Frontal cortex (tissue), 4 donors: ENCODE results near the gene OR2T10. TPM values are rescaled to one million over a fixed set of nuclear protein-coding genes. Genes with fewer than 3 reads are reported as not detected.
A peak's percentile ranks its signal among the peaks of the same experiment; 100 is the strongest.
"Not testable (repeated sequence)": the region's sequence is repeated elsewhere in the genome, so short reads cannot be mapped to it uniquely, and the experiment has no call there.

Source experiments
- DNase-seq, 2 donors: peaks; one replicate each; pipeline ENCODE4 v3.0.0; 2012; ENCODE audit warnings: low spot score in 2 of 2
- FAIRE-seq: peaks from 2 replicates; lab custom pipeline; 2012; peaks lifted over from hg19 to GRCh38; lab: Jason Lieb, UNC
- total RNA-seq: library from RNA; depleted of rRNA; stranded (reverse); fragments of >200 nt; gene quantifications from one replicate; pipeline ENCODE4 v1.2.3, GENCODE V29; 2014
- donor health status: control.
- donor health status: control.
- donor health status: control.

Gene OR2T10, protein sequence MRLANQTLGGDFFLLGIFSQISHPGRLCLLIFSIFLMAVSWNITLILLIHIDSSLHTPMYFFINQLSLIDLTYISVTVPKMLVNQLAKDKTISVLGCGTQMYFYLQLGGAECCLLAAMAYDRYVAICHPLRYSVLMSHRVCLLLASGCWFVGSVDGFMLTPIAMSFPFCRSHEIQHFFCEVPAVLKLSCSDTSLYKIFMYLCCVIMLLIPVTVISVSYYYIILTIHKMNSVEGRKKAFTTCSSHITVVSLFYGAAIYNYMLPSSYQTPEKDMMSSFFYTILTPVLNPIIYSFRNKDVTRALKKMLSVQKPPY
- total RNA-seq = not detected

DNA sequence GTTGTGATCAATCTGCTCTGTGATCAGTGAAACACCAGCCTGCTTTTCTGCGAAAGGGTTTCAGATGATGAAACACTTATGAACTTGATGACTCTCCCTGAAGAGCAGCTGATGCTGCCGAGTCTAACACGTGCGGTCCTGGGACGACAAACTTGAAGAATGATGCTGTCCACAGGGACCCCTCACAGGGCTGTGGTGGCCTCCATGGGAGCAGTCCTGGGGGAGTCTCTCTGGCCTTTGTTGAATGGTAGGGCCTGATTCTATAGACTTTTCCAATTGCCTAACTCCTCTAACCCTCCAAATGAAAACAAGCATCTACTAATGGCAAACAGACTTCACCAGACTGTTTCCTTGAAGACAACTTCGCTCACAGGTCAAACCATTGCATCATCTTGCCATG is at the start of gene OR2T10:
Gene OR2T10 (minus strand): TSS at position 112 of the 400 bp plus-strand sequence. CDS start 3,932 bp downstream, outside the sequence.
- FAIRE-seq = no peak
- no peak for DNase-seq

DNA sequence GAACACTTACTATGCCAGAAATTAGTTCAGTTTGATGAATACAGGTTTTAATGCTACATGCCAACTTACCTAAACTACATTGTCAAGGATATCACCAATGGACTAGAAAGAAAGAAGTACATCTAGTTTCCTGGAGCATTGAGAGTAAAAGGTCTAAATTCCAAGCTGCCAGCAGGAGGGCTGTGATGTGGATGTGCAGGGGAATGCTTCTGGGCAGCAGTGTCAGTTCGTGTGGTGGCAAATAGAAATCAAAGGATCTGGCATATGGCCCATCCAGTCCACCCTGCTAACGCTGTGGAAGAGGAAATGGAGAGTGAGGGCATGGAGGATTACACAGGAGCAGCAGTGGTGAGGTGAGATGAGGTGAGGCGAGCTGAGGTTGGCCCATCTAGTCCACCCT is 47.7 kb upstream of the OR2T10 start, which contains the start of gene OR2T35:
Gene OR2T35 (minus strand): TSS at position 101 of the 400 bp plus-strand sequence. CDS start 6,020 bp downstream, outside the sequence.
- FAIRE-seq = not testable (repeated sequence)

DNA sequence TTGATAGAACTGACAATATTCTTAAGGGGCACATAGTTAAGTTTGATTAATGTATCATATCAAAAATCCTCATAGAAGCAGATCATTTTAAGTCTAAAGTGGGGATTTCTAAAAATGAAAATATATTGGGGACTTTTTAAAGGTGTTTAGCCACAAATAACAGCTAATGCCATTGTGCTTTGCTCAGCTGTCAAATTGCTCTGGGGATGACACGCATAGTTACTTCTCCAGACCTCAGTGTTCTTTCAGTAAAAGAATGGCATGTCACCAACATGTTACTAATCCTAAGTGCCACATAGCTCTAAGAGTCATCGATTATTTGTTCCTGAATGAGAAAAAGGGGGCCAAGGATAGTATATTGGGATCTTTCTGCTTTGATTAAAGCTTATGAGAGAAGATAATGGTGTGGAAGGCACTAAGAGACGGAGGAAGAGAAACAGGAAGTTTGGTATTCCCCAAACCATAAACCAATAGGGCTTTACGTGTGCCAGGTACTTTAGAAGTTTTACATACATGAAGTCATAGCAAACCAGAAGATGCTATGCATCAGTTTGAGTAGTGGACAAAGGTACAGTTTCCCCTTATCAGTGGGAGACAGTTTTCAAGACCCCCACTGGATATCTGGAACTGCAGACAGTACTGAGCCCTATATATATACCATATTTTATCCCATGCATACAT is 45.6 kb upstream of the OR2T10 start:
- not testable (repeated sequence) for FAIRE-seq, DNase-seq

More for the DNA sequence above, 47.7 kb upstream of the OR2T10 start, which contains the start of gene OR2T35:
- not testable (repeated sequence) for DNase-seq

DNA sequence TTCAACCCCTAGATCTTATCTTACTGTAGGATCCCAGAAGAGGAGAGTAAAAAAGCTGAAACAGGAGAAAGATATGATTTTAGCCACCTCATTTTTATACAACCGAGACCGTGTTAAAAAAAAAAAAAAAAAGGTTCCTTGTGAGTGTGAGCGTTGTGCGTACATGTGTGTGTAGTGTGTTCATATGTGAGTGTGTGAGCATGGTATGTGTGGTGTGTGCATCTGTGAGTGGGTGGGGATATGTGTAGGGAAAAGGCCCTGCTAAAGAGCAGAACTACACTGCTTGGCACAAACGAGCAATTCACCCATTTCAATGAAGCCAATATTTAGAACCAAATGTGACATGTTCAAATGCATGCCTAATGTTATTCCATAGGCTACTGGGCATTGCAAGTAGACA is 44.1 kb upstream of the OR2T10 start:
- FAIRE-seq = not testable (repeated sequence)

DNA sequence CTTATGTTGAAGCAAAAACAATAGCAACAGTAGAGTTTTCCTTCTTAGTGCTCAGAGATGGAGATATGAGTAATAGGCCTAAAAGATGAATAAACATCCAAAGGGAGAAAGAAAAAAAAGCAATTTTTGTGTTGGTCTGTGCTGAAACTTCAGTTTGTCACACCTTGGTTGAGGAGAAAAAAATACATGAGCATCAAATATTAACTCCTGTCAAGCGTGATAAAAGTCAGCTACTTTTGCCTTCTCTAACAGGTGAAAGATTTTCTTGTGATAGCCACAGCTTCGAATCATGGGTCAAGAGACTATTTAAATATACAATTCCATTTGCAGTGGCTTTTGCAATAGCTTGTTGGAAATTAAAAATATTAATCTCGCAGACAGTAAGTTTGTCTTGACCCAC is 43.4 kb upstream of the OR2T10 start:
- not testable (repeated sequence) for FAIRE-seq, DNase-seq

More for the DNA sequence above, 44.1 kb upstream of the OR2T10 start:
- not testable (repeated sequence) for DNase-seq

DNA sequence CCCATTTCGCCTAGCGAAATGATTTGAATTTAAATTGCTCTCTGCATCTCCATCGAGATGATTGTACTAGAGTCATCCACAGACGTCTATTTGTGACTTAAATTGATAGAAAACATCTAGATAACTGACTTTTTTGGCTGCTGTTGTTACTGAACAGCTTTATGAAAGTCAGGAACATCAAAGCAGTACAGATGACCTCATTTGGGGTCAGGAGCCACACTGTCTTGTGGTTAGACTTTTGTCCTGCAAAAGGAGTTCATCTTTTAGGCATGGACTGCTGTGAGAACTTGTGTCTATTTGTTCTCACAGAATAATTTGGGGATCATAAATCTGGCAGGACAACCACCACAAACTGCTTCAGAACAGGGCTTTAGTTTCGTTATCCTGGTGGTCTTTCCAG is 42.2 kb upstream of the OR2T10 start:
- DNase-seq, FAIRE-seq: not testable (repeated sequence)

DNA sequence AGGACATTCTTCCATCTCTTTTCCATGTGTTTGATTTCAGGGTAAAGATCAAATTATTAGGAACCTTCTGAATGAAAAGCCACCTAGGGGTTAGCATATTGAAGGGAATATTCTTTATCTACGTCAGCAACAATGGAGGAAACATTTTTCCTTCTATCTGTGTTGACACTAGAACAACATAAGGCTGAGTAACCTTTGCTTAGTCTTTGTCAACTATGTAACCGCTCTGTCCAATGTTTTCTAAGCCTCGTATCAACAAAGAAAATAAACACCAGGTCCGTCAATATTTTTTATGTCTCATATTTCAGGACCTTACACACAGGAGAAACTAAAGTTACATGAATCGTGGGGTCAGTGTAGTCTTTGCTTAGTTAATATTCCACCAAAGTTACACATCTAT is 39.1 kb upstream of the OR2T10 start:
- not testable (repeated sequence) for FAIRE-seq, DNase-seq

DNA sequence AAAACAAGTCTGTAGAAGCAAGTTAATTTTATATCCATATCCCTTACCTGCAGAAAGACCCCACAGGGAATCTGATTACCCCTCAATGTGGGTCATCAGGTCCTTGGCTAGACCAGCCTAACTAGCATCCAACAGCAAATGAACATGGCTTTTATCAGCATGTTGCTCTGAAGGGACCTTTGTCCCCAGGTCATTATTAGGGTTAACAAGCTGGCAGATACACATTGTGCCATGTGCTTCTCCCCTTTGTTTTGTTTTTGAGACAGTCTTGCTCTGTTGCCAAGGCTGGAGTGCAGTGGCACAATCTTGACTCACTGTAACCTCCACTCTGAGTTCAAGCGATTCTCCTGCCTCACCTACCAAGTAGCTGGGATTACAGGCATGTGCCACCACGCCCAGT is 37.5 kb upstream of the OR2T10 start, which contains the start of gene OR2T11:
Gene OR2T11 (minus strand): TSS at position 101 of the 400 bp plus-strand sequence. CDS start 7,963 bp downstream, outside the sequence.
- FAIRE-seq, DNase-seq: not testable (repeated sequence)

DNA sequence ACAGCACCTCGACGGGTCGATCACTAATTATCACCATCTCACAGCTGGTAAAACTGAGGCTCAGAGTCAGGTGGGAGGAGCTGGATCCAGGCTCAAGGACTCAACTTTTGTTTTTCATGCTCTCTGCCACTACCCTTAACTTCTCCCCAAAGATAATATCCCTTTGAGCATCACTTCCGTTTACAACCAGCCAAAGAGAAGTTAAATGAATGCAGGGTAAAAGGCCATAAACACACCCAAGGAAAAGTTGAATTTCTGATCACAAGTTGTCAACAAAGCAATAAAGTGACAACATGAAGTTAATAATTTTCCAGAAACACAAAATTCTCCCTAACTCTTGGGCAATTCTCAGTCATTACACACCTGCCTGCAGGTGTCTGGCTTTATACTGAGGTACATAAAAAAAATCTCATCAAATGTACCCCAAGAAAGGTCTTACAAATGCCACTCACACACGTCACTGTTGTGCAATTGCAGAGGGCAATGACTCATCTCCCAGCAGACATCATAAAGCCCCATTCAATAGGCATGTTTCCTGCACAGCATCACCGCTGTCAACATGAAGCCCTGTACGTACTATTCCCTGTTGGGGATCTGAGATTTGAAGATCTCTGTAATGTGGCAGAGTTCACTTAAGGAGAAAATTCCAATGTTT is 34.0 kb upstream of the OR2T10 start:
- FAIRE-seq = no peak

DNA sequence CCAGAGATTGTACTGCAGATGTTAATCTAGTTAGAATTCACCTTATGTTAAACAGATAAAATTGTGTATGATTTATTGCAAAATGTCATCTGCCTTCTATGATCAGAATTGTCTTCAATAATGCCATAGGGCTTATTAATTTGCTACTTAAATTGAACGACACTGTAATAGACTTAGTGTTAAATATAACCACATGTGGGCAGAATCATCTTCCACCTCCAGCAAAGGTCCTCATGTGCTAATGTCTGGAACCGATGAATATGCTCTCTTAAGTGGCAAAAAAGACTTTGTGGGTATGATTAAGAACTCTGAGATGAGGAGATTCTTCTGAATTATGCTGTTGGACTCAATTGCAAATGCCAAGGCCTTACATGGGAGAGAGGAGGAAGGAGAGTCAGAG is 33.1 kb upstream of the OR2T10 start:
- DNase-seq (no peak), FAIRE-seq (no peak)

More for the DNA sequence above, 34.0 kb upstream of the OR2T10 start:
- no peak for DNase-seq

DNA sequence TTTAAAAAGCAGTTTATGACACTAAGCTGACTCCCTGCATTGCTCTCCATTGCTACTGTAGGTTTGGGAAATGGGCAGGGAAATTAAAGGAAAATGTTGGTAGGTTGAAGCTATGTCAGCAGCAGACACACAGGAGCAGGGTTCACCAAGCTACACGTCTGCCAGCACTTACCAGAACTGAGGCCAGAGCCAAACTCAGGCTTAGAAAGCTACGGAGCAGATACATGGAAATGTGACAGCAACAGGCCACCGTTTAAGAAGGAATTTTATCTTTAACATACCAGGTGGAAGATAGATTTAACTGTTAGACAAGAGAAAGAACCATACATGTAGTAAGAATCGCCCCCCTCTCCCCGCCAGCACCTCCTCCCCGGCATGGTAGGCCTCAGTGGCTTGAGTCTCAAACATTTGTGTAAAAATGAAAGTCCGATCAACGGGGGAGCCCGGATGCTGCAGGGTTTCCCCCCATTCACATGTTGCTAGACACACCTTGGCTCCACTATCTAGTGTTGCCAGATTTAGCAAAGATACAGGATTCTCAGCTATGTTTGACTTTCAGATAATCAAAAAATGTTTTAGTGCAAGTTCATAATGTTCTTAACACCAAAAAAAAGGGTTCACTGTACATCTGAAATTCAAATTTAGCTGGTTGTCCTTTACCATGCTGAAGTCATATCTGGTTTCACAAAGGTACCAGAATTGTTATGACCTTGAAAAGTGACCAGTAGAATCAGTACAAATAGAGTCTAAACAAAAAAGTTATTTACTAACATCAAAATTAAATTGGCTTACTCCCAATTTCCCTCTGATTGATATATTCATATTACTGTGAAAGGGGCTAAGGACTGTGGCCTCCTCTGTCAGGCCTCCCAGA is 30.7 kb upstream of the OR2T10 start:
- FAIRE-seq (no peak), DNase-seq (no peak)

DNA sequence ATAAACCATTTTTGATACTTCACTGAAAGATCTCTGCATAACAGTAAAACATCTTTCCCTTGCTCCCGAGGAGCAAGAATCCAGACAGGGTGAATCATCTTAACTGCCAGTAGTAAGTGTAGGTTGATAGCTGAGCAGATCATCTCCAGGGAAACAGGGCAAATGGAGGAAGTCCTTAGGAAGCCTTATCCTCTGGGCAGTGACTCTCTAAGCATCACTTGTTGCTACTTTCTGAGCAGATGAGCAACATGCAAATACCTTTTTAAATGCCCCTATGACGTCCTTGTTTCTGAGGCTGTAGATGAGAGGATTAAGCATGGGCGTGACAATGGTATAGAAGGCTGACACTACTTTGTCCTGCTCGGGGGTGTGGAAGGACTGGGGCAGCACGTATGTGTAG is 28.5 kb upstream of the OR2T10 start:
- FAIRE-seq (no peak), DNase-seq (no peak)

DNA sequence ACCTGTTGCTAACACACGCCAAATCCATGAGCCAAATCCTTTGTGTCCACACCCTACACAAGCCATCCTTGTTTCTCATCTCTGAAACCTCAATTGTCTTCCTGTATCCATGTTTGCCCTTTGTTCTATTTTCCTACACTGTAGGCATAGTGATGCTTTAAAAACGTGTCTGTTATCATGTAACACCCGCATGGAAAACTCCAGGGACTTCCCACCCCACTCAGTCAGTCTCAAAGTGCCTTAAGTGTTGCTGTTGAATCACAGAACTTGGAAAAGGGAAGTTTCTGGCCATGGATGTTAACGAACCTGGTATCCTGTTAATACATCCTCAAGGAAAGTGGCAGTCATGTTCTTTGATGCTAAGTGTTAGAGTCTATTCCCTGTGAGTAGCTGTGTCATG is 27.7 kb upstream of the OR2T10 start:
- DNase-seq (no peak), FAIRE-seq (no peak)

DNA sequence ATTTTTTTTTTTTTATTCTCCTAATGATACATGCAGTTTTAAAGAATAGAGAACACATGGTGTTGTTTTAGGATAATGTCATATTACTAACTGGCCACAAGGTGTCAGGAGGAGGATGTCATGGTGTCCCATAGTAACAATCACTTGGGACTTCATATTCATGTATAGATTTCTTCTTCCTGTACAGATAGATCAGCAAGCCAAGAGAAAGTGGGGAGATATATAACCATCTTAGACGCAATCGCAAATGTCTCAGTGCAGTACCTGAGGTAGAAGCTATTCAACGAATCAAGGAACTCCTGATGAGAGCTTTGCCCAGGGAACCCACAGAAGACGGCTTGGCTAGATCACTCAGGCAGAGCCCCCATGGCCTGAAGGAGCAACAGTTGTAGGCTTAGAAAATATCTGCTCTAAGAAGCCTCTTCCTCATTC is 25.1 kb upstream of the OR2T10 start:
- FAIRE-seq (peak; percentile 66), DNase-seq (peak in 1 of 2 donors; percentile 13)

DNA sequence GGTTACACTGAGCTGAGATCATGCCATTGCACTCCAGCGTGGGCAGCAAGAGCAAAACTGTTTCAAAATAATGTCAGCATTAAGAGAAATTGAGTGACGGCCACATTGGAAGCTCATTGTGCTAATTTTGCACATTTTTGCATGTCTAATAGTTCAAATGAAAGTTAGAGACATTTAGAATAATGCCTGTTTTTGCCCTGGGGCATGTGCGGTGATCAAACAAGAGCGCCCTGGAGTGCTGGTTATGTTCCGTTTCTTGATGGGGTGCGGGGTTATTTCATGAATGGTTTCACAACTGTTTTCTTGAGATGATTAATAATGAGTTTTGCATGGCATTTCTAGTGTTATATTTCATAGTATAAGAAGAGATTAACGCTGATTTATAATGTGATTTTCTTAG is 24.3 kb upstream of the OR2T10 start:
- FAIRE-seq (no peak), DNase-seq (no peak)

DNA sequence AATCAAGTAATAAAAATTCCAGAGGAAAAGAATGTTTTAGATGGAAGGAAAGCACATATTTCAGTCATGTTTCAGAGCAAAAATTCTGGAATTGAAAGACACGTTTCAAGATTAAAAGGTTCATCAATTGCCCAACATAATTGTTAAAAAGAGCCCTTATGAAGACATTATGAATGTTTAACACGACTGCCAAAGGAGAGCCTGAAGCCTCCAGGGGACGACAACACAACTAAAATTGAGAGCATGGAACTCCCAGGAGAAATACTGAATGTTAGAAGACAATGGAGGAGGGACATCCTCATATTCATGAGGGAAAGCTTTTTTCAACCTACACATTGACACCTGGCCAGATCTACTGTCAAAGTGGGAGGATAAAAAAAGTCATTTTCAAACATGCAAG is 21.4 kb upstream of the OR2T10 start:
- DNase-seq (no peak), FAIRE-seq (no peak)

DNA sequence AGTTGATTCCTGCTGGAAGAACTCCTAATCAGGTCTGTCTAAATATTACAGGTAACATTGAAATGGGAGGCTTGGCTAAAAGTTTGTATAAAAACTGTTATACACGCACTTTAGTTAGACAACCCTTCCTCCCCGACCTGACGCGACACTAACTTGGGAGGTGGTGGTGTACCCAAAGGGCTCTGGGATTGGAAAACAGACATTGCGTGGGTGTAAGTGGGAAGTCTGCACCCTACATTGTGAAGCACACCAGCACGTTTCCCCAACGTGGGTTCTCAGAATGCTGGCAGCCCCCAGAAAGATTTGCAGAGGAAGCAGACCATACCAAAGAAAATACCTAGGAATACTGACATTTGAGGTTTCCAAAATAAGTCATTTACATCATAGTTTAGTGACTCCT is 20.6 kb upstream of the OR2T10 start:
- FAIRE-seq (no peak), DNase-seq (no peak)

DNA sequence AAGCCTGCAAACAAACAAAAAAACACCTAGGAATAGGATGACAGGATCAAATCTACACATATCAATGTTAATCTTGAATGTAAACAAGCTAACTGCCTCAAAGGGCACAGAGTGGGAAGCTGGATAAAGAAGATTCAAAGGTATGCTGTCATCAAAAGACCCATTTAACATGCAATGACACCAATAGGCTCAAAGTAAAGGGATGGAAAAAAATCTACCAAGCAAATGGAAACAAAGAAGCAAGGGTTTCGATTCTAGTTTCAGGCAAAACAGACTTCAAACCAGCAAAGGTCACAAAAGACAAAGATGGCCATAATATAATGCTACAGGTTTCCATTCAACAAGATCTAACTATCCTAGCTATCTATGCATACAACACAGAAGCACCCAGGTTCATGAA is 16.2 kb upstream of the OR2T10 start:
- FAIRE-seq (no peak), DNase-seq (no peak)

DNA sequence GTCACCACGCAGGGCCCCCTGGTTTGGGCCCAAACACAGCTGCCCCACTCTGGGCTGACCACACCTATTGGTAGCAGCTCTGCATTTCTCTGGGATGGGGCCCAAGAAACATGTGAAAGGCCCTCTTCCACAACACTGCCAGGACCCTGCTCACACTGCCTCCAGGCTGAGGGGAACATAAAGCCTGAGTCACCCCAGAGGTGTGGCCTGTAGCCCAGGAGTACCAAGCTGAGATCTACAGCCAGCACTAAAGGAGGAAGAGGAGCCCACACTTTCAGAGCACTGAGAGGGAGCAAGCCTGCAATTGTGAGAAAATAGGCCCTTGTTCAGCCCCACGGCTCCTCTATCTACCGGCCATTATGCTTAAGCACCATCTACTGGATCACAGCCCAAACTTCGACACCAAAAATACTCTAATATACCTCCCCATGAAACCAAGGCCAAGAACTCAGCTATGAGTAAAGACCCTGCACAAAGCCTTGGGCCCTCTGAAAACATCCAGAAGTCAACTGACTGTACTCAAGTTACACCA is 14.4 kb upstream of the OR2T10 start:
- FAIRE-seq (no peak), DNase-seq (no peak)
